ENCODE measurements around the gene GPR78.

GRCh38 chr4:8554555-8555100 lies 25.6 kb upstream of the GPR78 start:
- no peak for TF ChIP-seq CEBPB (IDR thresholded peaks at IDR 0.05; ENCODE audit: low read depth, low read length)
- TF ChIP-seq, protein P1, sequence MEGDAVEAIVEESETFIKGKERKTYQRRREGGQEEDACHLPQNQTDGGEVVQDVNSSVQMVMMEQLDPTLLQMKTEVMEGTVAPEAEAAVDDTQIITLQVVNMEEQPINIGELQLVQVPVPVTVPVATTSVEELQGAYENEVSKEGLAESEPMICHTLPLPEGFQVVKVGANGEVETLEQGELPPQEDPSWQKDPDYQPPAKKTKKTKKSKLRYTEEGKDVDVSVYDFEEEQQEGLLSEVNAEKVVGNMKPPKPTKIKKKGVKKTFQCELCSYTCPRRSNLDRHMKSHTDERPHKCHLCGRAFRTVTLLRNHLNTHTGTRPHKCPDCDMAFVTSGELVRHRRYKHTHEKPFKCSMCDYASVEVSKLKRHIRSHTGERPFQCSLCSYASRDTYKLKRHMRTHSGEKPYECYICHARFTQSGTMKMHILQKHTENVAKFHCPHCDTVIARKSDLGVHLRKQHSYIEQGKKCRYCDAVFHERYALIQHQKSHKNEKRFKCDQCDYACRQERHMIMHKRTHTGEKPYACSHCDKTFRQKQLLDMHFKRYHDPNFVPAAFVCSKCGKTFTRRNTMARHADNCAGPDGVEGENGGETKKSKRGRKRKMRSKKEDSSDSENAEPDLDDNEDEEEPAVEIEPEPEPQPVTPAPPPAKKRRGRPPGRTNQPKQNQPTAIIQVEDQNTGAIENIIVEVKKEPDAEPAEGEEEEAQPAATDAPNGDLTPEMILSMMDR (IDR thresholded peaks at IDR 0.05; ENCODE audit: control extremely low read depth in 1 of 3, insufficient read depth in 1 of 3, low read depth in 1 of 3, low read length in 3 of 3), result no peak
- no peak for TF ChIP-seq EZH2 (IDR thresholded peaks at IDR 0.05; ENCODE audit: low read depth, low read length, severe bottlenecking)
- no peak for TF ChIP-seq CBX5 (IDR thresholded peaks at IDR 0.05; ENCODE audit: low read depth, low read length)
- no peak for TF ChIP-seq TCF12 (IDR thresholded peaks at IDR 0.05; ENCODE audit: low read depth, low read length)
- no peak for TF ChIP-seq ZNF274 (IDR thresholded peaks at IDR 0.05; ENCODE audit: borderline replicate concordance, extremely low read depth, low read length)
- TF ChIP-seq POLR2AphosphoS5 (IDR thresholded peaks at IDR 0.05; ENCODE audit: low read depth, low read length), result no peak
- no peak for TF ChIP-seq POLR2A (IDR thresholded peaks at IDR 0.05; ENCODE audit: control extremely low read depth in 1 of 2, low read depth in 2 of 2, low read length in 2 of 2)
- no peak for TF ChIP-seq RAD21 (IDR thresholded peaks at IDR 0.05 in 1 of 2, conservative IDR thresholded peaks at IDR 0.05 in 1 of 2; ENCODE audit: low read depth in 2 of 2, low read length in 2 of 2)
- no peak for TF ChIP-seq RFX5 (IDR thresholded peaks at IDR 0.05; ENCODE audit: borderline replicate concordance, low read depth, low read length)
- no peak for TF ChIP-seq EP300 (IDR thresholded peaks at IDR 0.05; ENCODE audit: borderline replicate concordance in 1 of 2, low read depth in 2 of 2, low read length in 2 of 2)
- TF ChIP-seq FOSL1 (IDR thresholded peaks at IDR 0.05; ENCODE audit: insufficient read depth, low read depth, low read length), result no peak

Measured in H1 (cell line).